ENCODE data around the gene SH3GL2.

Gene SH3GL2

DNA sequence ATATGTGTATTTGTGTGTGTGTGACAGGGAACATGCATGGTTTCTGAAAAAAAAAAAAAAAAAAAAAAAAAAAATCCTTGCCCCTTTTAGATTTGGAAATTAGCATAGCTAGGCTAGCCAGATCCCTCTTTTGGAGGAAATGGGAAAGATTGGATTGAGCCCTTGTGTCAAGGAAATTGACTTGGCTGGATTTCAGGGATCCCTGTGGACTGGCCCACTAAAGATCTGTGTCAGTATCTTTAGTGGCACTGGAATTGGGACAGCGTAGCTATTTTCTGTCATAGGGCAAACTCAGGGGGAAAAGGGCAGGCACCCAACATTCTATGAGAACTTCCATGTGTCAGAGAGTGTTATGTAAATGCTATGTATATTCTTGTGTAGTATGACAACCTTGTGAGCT, 35.4 kb downstream of the SH3GL2 start:
- ChIA-PET POLR2A (ENCODE audit: low non-redundant PET) (no interaction called here), CTCF (interaction anchor here (0.7 kb wide), 1 partner anchor 94 kb away, joined by 7 read pairs; no protein-coding TSS in a partner anchor)
- TF ChIP-seq, protein P1, sequence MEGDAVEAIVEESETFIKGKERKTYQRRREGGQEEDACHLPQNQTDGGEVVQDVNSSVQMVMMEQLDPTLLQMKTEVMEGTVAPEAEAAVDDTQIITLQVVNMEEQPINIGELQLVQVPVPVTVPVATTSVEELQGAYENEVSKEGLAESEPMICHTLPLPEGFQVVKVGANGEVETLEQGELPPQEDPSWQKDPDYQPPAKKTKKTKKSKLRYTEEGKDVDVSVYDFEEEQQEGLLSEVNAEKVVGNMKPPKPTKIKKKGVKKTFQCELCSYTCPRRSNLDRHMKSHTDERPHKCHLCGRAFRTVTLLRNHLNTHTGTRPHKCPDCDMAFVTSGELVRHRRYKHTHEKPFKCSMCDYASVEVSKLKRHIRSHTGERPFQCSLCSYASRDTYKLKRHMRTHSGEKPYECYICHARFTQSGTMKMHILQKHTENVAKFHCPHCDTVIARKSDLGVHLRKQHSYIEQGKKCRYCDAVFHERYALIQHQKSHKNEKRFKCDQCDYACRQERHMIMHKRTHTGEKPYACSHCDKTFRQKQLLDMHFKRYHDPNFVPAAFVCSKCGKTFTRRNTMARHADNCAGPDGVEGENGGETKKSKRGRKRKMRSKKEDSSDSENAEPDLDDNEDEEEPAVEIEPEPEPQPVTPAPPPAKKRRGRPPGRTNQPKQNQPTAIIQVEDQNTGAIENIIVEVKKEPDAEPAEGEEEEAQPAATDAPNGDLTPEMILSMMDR (conservative IDR thresholded peaks at IDR 0.05; ENCODE audit: low read depth), result no peak
- DNase-seq (ENCODE audit: low spot score), result no peak
- no peak overlapping the region for H3K27ac ChIP-seq

DNA sequence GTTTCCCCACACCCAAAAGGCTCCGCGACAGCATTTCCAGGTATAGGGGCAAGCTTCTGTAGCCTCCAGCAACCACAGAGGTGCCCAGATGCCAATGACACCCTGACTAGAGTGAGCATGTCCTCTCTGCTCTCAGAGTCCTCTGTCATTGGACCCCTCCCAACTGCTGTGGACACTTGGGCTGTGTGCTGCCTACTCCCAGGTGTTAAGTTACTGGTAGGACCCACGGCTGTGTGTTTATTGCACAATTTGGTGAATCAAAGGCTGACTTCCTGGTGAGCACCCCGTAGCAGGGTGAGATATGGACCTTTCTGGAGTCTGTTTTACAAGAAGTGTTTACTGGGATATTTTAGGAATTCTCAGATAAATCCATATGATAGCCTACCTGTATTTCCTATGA, 36.0 kb downstream of the SH3GL2 start:
- ChIA-PET CTCF (interaction anchor here (0.7 kb wide), 1 partner anchor 95 kb away, joined by 7 read pairs; no protein-coding TSS in a partner anchor), POLR2A (ENCODE audit: low non-redundant PET) (no interaction called here)
- TF ChIP-seq, protein P1 (conservative IDR thresholded peaks at IDR 0.05; ENCODE audit: low read depth), result no peak
- no peak for DNase-seq (ENCODE audit: low spot score)
- no peak overlapping the region for H3K27ac ChIP-seq

DNA sequence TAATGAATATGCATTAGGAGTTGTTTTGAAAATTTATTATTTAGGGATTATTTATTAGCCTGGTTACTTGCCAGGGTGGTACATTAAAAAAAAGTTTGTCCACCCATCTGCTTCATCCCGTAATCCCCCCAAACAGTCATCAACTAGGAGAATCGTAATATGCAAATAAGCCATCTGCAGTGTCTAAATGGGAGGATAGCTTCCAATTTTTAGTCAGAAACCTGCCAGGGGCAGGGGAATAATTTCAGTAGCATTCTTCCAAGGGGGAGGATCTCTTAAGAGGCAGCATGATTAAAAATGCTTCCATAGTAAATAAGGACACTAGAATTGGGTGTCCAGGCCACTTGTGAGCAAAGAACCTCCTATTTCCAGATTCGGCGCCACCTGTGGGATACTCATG, 43.3 kb downstream of the SH3GL2 start:
- H3K27ac ChIP-seq, result no peak overlapping the region
- ChIA-PET CTCF (interaction anchor here (0.6 to 0.7 kb wide), 2 partner anchors 586 to 1406 kb away, joined by 3 to 6 read pairs; no protein-coding TSS in a partner anchor), POLR2A (ENCODE audit: low non-redundant PET) (no interaction called here)
- no peak for DNase-seq (ENCODE audit: low spot score)
- TF ChIP-seq, protein P1 (conservative IDR thresholded peaks at IDR 0.05; ENCODE audit: low read depth), result no peak

DNA sequence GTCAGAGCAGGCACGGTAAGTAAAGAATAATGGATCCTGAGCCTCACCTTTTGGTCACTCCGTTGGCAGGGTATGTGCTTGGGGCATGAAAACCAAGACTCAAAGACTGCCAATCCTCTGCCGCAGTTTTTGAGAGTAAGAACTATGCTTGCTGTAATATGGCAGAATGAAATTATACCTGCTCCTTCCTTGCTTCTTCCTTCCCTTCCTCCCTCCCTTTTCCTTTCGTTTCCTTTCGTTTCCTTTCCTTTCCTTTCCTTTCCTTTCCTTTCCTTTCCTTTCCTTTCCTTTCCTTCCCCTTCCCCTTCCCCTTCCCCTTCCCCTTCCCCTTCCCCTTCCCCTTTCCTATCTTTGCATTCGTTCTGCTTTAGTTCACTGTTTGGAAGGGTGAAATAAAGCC, 43.9 kb downstream of the SH3GL2 start:
- ChIA-PET CTCF (no interaction called here), POLR2A (ENCODE audit: low non-redundant PET) (no interaction called here)
- TF ChIP-seq, protein P1 (conservative IDR thresholded peaks at IDR 0.05; ENCODE audit: low read depth), result no peak
- no peak overlapping the region for H3K27ac ChIP-seq
- DNase-seq (ENCODE audit: low spot score), result no peak

DNA sequence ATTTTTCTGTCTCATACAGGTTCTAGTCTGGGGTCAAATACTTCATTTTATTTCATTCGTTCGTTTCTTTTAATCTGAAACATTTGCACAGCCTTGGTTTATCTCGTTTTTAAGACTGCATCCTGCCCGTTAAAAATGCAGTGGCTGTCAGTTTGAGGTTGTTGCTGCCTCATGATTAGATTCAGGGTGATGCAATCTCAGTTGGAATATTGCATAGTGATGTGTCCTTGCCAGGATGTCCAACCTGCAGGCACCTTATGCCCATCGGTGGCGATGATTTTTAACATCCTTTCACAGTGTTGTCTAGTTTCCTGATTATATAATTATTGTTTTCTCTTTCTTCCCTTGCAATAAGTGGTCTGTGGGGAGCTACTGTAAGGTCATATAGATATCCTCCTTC, 45.1 kb downstream of the SH3GL2 start:
- no peak overlapping the region for H3K27ac ChIP-seq
- no peak for DNase-seq (ENCODE audit: low spot score)
- ChIA-PET CTCF (no interaction called here), POLR2A (ENCODE audit: low non-redundant PET) (no interaction called here)
- TF ChIP-seq, protein P1 (conservative IDR thresholded peaks at IDR 0.05; ENCODE audit: low read depth), result no peak

DNA sequence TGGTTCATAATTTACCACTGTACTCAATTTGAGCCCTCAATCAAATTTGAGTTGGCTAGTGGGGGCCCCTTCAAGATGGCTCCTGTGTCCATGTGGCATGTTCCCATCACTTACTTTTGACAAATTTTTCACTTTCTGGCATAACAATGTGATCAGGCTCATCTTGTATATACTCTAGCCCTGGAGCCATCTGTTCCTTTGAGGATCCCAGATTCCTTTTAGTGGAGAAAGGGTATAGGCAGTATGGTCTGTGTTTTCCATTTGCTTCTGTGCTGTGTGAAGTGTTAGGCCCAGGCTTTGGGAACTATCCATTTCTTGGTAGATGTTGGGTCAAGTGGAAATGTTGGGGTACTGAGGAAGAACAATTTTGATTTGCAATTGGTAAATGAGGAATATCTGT, 45.7 kb downstream of the SH3GL2 start:
- TF ChIP-seq, protein P1 (conservative IDR thresholded peaks at IDR 0.05; ENCODE audit: low read depth), result no peak
- DNase-seq (ENCODE audit: low spot score), result no peak
- ChIA-PET CTCF (no interaction called here), POLR2A (ENCODE audit: low non-redundant PET) (no interaction called here)
- no peak overlapping the region for H3K27ac ChIP-seq
